ENCODE measurements around the gene RBKS.

- TF ChIP-seq TEAD4 (IDR thresholded peaks at IDR 0.05; ENCODE audit: low read depth, low read length) (no peak), TBP (IDR thresholded peaks at IDR 0.05; ENCODE audit: low read depth, low read length) (no peak), POLR2A (IDR thresholded peaks at IDR 0.05; ENCODE audit: control extremely low read depth in 1 of 2, low read depth in 2 of 2, low read length in 2 of 2) (no peak), EGR1 (IDR thresholded peaks at IDR 0.05; ENCODE audit: borderline replicate concordance, low read depth, low read length) (no peak), POLR2AphosphoS5 (IDR thresholded peaks at IDR 0.05; ENCODE audit: low read depth, low read length) (no peak), BACH1 (IDR thresholded peaks at IDR 0.05; ENCODE audit: low read length) (no peak), TAF1 (IDR thresholded peaks at IDR 0.05; ENCODE audit: low read depth, low read length) (no peak), CTCF (IDR thresholded peaks at IDR 0.05; ENCODE audit: control extremely low read depth in 1 of 3, insufficient read depth in 1 of 3, low read depth in 1 of 3, low read length in 3 of 3) (no peak), CHD2 (IDR thresholded peaks at IDR 0.05; ENCODE audit: low read length) (no peak)
These were observed 133.4 kb downstream of the RBKS start for GRCh38 chr2:27756544-27757498.

Data from H1 (cell line).